Activated CD4-positive, alpha-beta T cell treated with anti-CD3 and anti-CD28 coated beads for 24 hours (primary cell): Measurements from ENCODE around the gene FBLN5.

Experiments used
- DNase-seq, 2 donors: peaks; one replicate each; pipeline ENCODE4 v3.0.0-alpha.2; 2020; ENCODE audit warnings: low read depth in 2 of 2

The FBLN5 gene

GRCh38 chr14:91945751-91946621, 1.5 kb downstream of the FBLN5 start:
- DNase-seq: no peak

- DNase-seq: no peak
Observed at GRCh38 chr14:91942946-91943345, 4.5 kb downstream of the FBLN5 start.

GRCh38 chr14:91942128-91942527, 5.4 kb downstream of the FBLN5 start:
- DNase-seq: no peak

GRCh38 chr14:91940209-91940608, 7.3 kb downstream of the FBLN5 start:
- DNase-seq: no peak

GRCh38 chr14:91935586-91935985, 11.9 kb downstream of the FBLN5 start:
- no peak for DNase-seq

GRCh38 chr14:91934554-91935285, 12.8 kb downstream of the FBLN5 start:
- DNase-seq: no peak

- DNase-seq: no peak
Observed at GRCh38 chr14:91931478-91932088, 15.9 kb downstream of the FBLN5 start.

GRCh38 chr14:91929700-91930099, 17.8 kb downstream of the FBLN5 start:
- no peak for DNase-seq

- no peak for DNase-seq
Observed at GRCh38 chr14:91927800-91928199, 19.7 kb downstream of the FBLN5 start.

GRCh38 chr14:91927191-91927590, 20.3 kb downstream of the FBLN5 start:
- DNase-seq: no peak

- DNase-seq: no peak
Observed at GRCh38 chr14:91926131-91926890, 21.2 kb downstream of the FBLN5 start.

GRCh38 chr14:91925727-91926121, 21.8 kb downstream of the FBLN5 start:
- no peak for DNase-seq

GRCh38 chr14:91925001-91925726, 22.3 kb downstream of the FBLN5 start:
- no peak for DNase-seq

- no peak for DNase-seq
Observed at GRCh38 chr14:91920526-91920925, 27.0 kb downstream of the FBLN5 start.

GRCh38 chr14:91919814-91920213, 27.7 kb downstream of the FBLN5 start:
- no peak for DNase-seq

GRCh38 chr14:91918186-91918883, 29.2 kb downstream of the FBLN5 start:
- no peak for DNase-seq

GRCh38 chr14:91912035-91912434, 35.5 kb downstream of the FBLN5 start:
- DNase-seq: no peak

GRCh38 chr14:91911474-91912032, 35.9 kb downstream of the FBLN5 start:
- DNase-seq: peak; percentile 10 to 24

- DNase-seq: no peak
Observed at GRCh38 chr14:91910196-91910595, 37.3 kb downstream of the FBLN5 start.

- no peak for DNase-seq
Observed at GRCh38 chr14:91906374-91906773, 41.1 kb downstream of the FBLN5 start.
